ENCODE results near the gene UBR3. TPM values are rescaled to one million over a fixed set of nuclear protein-coding genes. Genes with fewer than 3 reads are reported as not detected.
"Not testable (repeated sequence)": the region's sequence is repeated elsewhere in the genome, so short reads cannot be mapped to it uniquely, and the experiment has no call there.

The UBR3 gene
- total RNA-seq, 1 experiment from 2014 or later = 48.9 TPM

DNA sequence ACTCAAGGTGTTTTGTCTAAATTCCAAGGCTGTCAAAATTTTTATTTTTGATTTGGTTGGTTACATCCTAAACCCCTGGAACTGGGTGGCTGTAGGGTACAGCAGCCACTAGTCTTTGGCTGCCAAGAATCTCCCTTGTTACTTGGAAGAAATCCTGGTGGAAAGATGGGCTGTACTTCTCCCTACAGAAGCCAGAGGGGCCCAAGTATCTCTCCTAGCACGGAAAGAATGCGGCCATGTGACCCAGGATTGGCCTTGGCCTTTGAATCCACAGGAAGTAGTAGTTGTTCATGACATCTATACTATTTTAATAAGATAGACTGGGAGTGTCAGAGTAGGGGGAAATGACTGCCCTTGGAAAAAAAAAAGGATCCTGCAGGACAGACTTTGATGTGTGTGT lies 296.3 kb downstream of the UBR3 start:
- H3K9me3 ChIP-seq (ENCODE audit: low read depth, low read length, poor library complexity, severe bottlenecking) = no peaks in the 10 kb centered on the region
- no peaks in the 10 kb centered on the region for H3K27me3 ChIP-seq (replicated peaks; ENCODE audit: insufficient read depth, low read depth, low read length, poor library complexity)
- CTCF ChIA-PET = no interaction called here
- no TSS peak for BruUV-seq (replicated peaks)
- intact Hi-C loops (cut with micrococcal nuclease; ENCODE audit: unreplicated experiment) = no loop called here
- no peaks in the 10 kb centered on the region for H3K36me3 ChIP-seq (ENCODE audit: insufficient read depth, low read length, poor library complexity, severe bottlenecking)
- no peak overlapping the region for H3K27ac ChIP-seq (ENCODE audit: low read depth, low read length, poor library complexity, severe bottlenecking)
- TF ChIP-seq, protein P1, sequence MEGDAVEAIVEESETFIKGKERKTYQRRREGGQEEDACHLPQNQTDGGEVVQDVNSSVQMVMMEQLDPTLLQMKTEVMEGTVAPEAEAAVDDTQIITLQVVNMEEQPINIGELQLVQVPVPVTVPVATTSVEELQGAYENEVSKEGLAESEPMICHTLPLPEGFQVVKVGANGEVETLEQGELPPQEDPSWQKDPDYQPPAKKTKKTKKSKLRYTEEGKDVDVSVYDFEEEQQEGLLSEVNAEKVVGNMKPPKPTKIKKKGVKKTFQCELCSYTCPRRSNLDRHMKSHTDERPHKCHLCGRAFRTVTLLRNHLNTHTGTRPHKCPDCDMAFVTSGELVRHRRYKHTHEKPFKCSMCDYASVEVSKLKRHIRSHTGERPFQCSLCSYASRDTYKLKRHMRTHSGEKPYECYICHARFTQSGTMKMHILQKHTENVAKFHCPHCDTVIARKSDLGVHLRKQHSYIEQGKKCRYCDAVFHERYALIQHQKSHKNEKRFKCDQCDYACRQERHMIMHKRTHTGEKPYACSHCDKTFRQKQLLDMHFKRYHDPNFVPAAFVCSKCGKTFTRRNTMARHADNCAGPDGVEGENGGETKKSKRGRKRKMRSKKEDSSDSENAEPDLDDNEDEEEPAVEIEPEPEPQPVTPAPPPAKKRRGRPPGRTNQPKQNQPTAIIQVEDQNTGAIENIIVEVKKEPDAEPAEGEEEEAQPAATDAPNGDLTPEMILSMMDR (conservative IDR thresholded peaks at IDR 0.05; ENCODE audit: low read depth, low read length) = no peak
- TF ChIP-seq EZH2 (IDR thresholded peaks at IDR 0.05; ENCODE audit: borderline replicate concordance, low read depth, low read length, poor library complexity, severe bottlenecking) = no peak
- no peaks in the 10 kb centered on the region for H3K4me1 ChIP-seq (ENCODE audit: insufficient read depth, low read length, poor library complexity, severe bottlenecking)
- no peak overlapping the region for H3K4me3 ChIP-seq (ENCODE audit: low read depth, low read length, poor library complexity, severe bottlenecking)
- POLR2A ChIA-PET (ENCODE audit: low non-redundant PET) = no interaction called here
- no peak for DNase-seq (ENCODE audit: low spot score)

DNA sequence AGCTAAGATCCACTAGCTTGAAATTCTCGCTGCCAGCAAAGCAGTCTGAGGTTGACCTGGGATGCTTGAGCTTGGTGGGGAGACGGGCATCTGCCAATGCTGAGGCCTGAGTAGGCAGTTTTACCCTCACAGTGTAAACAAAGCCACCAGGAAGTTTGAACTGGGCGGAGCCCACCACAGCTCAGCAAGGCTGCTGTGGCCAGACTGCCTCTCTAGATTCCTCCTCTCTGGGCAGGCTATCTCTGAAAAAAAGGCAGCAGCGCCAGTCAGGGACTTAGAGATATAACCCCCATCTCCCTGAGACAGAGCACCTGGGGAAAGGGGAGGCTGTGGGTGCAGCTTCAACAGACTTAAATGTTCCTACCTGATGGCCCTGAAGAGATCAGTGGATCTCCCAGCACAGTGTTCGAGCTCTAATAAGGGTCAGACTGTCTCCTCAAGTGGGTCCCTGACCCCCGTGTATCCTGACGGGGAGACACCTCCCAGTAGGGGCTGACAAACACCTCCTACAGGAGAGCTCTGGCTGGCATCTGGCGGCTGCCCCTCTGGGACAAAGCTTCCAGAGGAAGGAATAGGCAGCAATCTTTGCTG lies 299.0 kb downstream of the UBR3 start:
- H3K27ac ChIP-seq (ENCODE audit: low read depth, low read length, poor library complexity, severe bottlenecking); intact Hi-C loops (cut with micrococcal nuclease; ENCODE audit: unreplicated experiment); POLR2A ChIA-PET (ENCODE audit: low non-redundant PET); H3K27me3 ChIP-seq (replicated peaks; ENCODE audit: insufficient read depth, low read depth, low read length, poor library complexity); H3K4me3 ChIP-seq (ENCODE audit: low read depth, low read length, poor library complexity, severe bottlenecking); CTCF ChIA-PET; H3K9me3 ChIP-seq (ENCODE audit: low read depth, low read length, poor library complexity, severe bottlenecking); H3K36me3 ChIP-seq (ENCODE audit: insufficient read depth, low read length, poor library complexity, severe bottlenecking); DNase-seq (ENCODE audit: low spot score); BruUV-seq (replicated peaks); H3K4me1 ChIP-seq (ENCODE audit: insufficient read depth, low read length, poor library complexity, severe bottlenecking): not testable (repeated sequence)

Other genes starting within 250 kb of the UBR3 start
- gene PPIG, start 243.1 kb upstream of the UBR3 start, total RNA-seq (2021) = 69.1 and 69.8 TPM in 2 replicates
- gene CFAP210, start 133.0 kb upstream of the UBR3 start, total RNA-seq (2021) = 0.37 and 0.83 TPM in 2 replicates
- gene PHOSPHO2, start 133.0 kb upstream of the UBR3 start, total RNA-seq (2021) = 6.9 TPM in 2 replicates
- 48.4 and 50.1 TPM in 2 replicates for gene KLHL23, start 93.6 kb upstream of the UBR3 start, total RNA-seq (2021)
- gene SSB, start 28.6 kb upstream of the UBR3 start, total RNA-seq (2021) = 219 and 231 TPM in 2 replicates
- gene METTL5, start 2.5 kb upstream of the UBR3 start, total RNA-seq (2021) = 97.3 and 107 TPM in 2 replicates

Measured in A673 (cell line).